Activated CD8-positive, alpha-beta memory T cell treated with anti-CD3 and anti-CD28 coated beads for 48 hours (primary cell): ENCODE measurements around the gene ADAMTSL2.

Experiments used
- DNase-seq, 3 experiments: peaks; one replicate each; pipeline ENCODE4 v3.0.0-alpha.2; 2020; ENCODE audit warnings: low read depth in 2 of 3, low spot score in 2 of 3

The ADAMTSL2 gene

DNA sequence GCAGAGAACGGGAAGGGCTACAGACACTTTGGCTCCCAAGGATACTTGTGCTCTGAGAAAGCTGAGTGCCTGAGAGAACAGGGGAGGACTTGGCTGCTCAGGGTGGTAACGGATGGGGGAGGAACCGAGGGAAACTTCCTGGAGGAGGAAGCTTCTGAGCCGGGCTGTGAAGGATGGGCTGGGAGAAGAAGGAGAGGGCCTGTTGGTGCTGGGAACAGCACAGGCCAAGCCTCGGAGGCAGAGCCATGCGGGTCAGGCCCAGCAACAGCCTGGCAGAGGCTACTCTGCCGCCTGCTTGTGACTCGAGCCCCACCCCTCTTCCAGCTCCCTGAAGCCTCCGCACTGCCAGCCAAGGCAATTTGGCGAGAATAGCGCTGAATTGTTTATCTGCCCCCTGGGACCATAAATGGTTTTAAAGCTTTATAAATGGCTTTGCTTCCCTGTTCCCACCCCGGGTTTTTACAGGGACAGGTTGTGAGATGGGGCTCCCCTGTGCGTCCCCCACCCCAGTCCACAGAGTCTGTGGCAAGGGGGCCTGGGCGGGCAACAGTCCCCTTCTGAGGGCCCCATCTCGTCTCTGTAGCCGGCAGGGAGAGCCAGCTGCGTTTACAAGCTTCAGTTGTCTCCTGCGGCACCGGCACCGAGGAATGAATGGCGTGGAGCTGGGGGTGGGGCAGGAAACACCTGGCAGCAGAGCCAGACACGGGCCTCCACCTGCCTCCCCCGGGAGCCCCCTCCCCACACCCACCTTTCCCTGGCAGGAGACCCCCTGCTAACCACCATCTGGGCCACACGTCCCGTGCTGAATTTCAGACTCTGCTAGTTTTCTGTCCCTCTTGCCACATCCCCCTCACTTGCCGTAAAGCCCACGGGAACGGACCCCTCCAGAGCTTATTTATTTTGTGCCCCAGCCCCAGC lies 50.3 kb downstream of the ADAMTSL2 start:
- DNase-seq, result no peak

DNA sequence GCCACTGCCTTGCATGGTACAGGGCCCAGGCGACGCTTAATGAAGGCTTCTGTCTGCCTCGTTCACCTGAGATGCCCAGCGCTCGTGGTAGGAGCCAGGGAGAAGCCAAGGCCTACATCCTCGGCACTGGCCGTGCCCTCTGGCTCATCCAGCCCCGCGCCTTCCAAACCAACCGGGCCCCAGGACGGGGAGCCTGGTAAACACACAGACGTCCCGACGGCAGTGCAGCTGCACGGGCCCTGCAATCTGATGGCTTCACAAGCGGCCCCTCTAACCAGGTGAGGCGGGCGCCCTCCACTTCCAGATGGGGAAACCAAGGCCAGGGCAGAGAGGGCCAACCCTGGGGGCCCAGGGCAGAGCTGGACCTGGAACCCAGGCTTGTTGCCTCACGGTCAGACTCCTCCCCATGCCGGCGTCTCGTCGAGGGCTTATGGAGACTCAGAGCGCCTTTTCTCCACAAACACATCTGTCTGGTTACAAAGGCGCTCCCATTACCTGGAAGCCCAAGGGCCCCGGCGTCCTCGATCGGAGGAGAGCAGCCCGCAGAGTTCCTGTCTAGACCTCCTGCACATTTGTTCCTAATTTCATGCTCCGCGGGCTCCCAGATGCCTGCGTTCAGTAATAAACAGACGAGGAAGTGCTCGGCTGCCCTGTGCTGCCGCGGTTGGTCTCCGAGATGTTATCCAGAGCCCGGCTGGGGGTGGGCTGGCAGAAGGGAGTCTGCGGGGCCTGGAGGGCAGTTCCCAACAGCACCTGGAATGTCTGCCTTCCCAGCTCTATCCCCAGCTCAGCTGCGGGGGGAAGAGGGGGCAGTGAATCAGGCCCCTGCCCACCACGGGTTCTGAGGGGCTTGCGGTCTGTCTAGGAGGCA lies 51.2 kb downstream of the ADAMTSL2 start:
- no peak for DNase-seq

DNA sequence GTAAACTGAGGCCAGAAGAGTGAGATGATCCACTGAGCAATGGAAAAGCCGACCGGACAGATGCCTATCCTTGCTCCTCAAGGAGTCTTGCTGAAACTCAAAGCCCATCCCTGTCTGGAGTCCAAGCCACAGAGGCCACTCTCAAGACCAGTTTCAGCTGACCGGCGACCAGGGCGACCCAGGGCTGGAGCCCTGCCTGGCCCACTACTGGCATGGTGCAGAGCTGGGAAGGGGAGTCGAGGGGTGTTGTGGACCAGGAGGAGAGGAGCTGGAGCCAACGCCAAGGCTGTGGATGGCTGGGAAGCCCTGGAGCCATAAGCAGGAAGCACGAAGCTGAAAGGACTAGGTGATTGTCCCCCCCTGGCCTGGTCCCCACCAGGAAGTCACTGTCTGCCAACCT lies 52.5 kb downstream of the ADAMTSL2 start:
- DNase-seq, result no peak

DNA sequence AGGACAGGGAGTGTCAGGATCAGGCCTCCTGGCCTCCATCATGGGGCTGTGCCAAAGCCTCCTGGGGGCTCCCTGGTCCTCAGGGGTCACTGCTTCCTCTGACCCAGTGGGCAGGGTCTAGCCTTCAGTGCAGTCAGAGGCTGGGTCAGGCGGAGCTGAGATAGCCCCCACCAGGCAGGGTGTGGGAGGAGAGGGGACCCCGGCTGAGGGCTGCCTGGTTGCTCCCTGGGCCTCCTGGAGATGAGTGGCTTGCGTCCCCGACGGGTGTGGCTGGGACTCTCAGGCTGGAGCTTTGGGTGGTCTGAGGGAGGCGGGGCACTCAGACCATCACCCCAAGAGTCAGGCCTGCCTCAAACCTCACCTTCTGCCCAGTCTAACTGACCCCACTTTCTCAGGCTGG lies 53.0 kb downstream of the ADAMTSL2 start:
- no peak for DNase-seq

DNA sequence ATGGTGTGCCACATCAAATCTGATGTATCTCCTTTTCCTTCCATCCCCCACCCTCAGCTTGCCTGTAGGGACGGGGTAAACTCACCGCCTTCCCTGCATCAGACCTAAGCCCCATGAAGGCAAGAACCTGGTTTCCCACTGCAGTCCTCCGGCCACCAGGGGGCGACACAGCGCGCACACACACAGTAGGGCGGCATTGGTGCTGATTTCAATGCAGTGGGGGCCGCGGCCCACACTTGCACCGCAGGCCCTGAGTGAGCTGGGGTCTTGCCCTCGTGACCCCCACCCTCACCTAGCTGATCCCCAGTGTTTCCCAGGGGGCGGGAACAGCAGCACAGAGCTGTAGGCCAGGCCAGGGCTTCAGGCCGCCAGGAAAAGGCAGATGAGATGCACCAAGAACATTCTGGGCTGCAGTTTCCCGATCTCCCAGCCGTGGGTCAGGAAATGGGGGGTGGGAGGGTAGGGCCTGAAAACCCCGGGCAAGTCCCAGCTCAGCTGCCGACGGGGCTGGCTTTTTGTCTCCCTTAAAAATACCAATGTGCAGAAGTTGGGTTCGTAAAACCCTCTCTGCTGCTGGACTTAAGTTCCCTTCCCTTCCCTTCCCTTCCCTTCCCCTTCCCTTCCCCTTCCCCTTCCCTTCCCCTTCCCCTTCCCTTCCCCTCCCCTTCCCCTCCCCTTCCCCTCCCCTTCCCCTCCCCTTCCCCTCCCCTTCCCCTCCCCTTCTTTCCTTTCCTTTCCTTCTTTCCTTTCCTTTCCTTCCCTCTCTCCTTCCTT lies 55.1 kb downstream of the ADAMTSL2 start:
- peak in 2 of 3 experiments; percentile 22 to 33 for DNase-seq

DNA sequence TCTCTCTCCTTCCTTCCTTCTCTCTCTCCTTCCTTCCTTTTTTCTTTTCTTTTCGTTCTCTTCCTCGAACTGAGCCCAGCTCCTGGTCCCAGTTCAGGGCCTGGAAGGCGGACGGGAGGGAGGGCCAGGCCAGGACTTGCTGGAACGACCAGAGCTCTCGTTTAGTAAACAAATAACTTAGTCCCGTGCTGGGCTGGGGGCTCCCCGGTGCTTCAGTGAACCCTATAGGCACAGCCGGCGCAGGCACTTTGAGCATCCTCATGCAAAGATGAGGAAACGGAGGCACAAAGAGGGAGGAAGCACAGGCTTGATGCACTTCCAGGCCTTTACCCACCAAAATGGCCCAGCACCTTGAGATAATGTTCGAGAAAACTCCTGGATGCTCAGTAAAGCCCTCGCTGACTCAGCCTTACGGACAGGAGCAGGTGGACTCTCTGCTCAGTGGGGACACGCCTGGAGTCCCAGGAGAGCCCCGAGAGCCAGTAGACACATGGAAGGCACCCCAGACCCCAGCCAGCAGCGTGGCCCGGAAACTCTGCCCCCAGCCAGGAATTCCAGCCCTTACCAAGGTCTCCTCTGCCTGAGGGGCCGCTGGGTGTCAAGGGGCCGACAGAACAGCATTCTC lies 55.8 kb downstream of the ADAMTSL2 start:
- no peak for DNase-seq

DNA sequence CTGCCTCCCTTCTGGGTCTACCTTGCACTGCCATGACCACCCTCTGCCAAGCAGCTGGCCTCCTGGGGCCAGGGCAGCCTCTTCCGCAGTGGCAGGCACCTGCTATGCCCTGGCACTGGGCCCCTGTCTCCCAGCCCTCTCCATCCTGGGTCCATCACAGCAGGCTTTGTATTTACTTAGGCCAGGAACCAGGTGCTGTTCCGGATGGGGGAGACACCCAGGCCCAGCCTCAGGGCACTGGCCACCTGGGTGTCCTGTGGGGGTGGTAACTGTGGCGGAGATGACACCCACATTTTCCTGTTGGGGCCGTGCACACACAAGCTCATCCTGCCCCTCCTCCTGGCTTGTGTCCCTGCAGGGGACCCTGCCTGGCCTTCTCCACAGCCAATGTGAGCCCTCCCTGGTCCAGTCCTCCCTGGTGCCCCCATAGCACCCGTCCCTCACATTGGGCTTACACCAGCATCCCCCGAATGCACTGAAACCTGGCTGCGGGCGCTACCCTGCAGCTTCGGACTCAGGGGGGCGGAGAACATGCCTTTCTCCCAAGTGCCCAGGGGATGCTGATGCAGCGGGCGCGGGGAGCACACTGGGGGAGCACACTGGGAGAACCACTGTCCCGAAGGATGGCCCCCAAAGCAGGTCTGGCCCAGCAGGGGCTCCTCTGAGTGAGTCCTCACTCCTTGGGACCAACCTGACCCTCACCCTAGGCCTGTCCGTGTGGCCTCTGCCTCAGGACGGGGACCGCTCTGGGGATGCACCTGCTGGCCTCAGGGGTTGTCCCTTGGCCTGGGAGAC lies 56.8 kb downstream of the ADAMTSL2 start:
- DNase-seq, result no peak

DNA sequence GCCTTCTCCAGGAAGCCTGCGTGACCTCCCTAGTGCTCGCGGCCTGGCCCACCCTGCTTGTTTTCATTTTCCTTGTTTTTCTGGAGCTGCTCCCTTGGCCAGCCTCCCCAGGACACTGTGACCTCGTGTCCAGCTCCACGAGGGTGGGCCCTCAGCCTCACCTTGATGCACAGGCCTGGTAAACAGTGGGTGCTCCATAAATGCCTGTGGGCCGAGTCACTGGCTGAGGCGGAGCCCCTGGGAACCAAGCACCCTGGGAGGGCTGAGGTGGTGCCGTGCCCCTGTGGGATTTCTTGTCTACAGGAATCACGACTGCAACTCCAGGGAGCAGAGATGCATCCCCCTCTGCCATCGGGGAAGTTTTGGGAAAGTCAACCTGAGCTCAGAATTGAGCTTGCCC lies 57.5 kb downstream of the ADAMTSL2 start:
- no peak for DNase-seq

DNA sequence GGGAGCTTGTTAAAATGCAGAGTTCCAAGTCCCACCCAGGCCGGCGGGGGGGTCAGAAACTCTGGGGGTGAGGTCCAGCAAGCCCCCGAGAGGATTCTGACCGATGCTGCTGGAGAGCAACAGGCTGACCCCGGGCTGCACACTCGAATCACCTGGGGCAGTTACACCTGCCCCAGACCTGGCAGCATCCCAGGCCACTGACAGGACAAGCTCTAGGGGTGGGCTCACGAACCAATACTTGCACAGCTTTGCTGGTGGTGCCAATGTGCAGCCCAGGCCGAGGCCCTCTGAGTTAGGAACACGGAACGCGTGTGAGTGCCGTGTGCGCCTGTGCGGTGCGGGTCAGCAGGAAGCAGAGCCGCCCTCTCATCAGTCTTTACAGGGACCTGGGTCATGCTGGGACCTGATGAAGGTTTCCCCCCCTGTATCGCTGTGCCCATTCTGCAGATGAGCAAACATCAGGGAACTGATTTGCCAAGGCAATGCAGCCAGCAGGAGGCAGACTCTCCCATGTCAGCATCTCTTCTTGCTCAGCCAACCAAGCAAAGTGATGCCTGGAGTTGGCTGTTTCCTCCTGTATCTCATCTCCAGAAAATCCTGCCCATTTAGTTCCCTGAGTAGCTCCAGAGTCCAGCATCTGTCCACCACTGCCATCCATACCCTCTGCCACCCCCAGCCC lies 58.4 kb downstream of the ADAMTSL2 start:
- DNase-seq, result no peak

DNA sequence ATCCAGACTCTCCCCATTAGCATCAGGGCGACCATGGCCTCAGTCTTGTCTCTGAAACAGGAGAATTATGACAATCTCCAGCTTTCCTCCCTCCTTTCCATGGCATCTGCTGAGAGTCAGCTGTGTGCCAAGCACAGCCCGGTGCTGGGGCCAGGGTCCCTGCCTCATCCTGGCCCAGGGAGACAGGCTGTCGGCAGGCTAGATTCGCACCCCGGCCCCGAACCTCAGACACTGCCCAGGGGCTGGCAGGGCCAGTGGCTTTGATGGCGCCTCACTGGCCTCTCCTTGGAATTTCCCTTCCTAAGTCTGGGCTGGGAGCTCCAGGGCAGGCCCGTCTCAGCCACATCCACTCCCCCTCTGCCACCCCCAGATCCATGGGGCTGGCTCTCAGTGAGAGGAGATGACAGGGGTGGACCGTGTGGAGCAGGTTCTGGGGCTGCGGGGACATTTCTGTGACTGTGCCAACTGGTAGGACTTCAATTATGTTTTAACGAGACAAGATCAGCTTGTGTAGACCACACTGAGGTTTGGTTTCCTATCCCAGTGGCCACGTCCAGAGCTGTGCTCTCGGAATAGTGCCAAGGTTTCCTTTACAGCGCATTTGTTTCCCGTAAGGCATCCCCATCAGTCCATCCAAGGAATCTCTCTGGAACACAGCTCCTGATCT lies 59.2 kb downstream of the ADAMTSL2 start:
- no peak for DNase-seq

DNA sequence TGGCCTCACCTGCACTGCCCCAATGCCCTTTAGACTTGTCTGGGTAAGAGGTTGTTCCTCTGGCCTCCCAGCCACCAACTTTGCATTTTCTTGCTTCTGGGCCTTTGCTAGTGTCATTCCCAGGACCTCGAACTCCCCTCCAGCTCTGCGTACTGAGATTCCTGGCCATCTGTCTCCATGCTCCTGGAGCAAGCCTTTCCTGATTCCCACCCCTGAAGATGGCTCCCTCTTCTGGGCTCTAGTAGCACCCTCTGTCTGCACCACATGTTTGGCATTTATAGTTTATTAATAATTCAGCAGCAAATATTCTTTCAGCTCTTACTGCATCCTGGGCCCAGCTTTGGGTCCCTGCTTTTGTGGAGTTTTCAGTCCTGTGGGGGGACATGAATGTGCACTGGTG lies 59.8 kb downstream of the ADAMTSL2 start:
- DNase-seq, result no peak

DNA sequence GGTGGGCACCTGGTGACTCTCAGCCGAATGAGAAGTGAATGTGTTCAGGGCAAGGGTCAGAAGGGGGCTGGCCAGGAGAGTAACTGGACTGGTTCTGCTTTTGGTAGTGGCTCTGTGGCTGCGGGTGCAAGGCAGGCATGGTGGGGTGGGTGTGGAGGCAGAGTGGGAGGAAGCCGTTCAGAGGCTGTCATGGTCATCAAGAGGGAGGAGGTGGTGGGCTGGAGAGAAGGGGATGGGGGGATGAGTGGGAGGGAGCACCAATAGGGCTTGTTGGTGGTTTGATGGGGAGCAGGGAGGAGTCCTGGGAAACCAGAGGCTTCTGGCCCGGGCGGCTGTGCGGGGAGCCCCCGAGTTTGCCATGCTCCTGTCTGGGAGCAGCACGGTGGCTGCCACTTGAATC lies 61.4 kb downstream of the ADAMTSL2 start:
- DNase-seq, result no peak

DNA sequence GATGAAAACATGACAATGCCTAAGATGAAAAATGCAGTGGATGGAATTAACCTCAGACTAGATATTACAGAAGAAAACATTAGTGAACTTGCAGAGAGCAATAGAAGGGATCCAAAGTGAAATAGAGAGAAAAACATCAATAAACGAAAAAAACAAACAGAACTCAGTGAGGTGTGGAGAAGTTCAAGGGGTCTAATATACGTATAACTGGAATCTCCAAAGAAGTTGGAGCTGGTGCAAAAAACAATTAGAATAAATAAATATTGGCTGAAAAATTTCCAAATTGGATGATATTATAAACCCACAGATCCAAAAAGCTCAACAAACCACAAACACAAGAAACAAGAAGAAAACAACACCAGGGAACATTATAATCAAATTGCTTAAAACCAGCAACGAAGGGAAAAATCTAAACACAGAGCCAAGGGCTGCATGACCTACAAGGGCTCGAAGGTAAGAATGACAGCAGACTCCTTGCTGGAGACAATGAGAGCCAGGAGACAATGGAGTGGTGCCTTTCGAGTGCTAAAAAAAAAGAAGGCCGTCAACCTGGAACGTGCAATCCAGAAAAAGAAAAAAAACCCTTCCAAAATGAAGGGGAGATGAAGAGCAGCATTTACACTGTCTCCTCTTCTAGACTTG lies 62.9 kb downstream of the ADAMTSL2 start:
- no peak for DNase-seq

DNA sequence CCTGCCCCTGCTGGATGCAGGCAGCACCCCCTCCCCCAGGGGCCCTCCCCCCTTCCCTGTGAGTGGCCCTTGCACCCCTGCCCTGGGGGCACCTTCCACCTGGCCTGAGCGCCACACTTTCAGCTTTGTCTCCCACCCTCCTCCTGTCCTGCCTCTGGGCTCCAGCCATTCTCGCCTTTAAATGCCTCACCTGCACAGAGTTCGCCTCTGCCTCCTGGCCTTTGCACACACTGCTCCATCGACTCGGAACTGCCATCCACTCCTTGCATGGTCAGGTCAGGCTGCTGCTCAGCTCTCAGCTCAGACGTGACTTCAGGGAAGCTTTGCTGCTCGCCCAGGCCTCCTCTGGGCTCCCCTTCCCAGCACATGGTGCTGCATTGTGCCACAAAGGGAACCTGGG lies 64.5 kb downstream of the ADAMTSL2 start:
- no peak for DNase-seq

DNA sequence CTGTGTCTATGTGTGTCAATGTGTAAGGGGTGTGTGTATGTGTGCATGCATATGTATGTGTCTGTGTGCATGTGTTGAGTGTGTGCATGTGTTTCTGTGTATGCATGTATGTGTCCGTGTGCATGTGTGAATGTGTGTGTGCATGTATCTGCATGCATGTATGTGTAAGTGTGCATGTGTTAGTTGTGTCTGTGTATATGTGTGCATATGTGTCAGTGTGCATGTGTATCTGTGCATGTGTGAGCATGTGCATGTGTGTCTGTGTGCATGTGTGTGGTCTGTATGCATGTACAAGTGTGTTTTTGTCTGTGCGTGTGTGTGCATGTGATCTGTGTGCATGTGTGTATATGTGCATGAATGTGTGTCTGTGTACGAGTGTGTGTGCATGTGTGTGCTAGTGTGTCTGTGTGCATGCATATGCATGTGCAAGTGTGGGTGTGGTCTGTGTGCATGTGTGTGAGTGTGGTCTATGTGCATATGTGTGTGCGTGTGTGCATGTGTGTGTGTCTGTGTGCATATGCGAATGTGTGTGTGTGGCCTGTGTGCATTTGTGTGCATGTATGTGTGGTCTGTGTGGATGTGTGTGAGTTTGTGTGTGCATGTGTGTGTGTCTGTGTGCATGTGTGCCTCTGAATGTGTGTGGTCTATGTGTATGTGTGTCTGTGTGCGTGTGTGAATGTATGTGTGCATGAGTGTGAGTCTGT lies 65.1 kb downstream of the ADAMTSL2 start:
- no peak for DNase-seq

DNA sequence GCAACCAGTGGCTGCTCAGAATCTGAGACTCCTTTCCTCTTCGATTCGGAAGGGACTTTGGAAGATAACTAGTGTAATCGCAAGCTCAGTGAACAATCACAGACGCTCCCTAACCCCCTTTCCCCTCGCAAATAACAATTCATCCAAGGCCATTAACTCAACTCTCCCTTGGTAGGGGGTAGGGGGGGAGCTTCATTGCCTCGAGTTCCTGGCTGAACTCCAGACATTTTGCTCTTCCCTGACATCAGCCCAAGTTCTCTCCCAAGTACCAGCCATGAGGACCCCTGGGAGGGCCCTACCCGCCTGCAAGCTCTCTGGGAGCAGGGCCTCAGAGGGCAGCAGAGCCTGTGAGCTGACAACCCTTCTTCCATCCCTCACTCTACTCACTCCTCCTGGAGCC lies 66.2 kb downstream of the ADAMTSL2 start:
- no peak for DNase-seq

DNA sequence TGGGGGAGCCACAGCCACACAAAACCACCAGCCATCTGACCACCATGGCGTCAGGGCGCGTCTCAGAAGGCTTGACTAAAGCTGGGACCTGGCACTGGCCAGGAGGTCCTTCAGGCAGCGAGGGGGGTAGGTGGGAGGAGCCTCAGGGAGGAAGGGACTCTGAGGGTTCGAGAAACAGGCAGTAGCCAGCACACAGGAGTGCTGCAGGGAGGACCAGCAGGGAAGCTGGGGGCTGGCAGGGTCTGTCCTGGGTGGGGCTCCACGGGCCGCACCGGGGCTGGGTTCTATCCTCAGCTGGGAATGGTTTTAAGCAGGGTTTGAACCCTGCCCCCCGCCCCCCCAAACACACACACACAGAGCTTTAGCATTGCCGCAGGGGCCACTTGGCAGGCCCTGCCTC lies 67.2 kb downstream of the ADAMTSL2 start:
- no peak for DNase-seq

DNA sequence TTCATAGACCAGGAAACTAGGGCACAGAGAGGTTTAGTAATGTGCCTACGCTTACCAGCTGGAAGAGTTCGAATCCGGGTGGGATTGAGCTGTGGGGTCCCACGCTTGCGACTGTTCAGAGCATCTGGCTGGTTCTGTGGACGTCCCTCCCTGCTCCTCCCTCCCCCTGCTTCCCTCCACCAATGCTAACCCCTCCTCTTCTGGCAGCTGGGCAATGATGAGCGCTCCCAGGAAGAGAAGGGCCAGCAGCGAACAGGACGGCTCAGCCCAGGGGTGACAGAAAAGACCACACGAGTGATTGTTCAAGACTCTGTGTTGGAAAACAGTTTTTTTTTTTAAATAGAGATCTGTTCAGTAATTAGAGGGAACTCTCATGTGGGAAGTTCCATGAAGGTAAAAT lies 67.8 kb downstream of the ADAMTSL2 start:
- DNase-seq, result no peak
